ENCODE measurements around the gene GOLPH3L. TPM values are rescaled to one million over a fixed set of nuclear protein-coding genes. Genes with fewer than 3 reads are reported as not detected.

GOLPH3L gene
- total RNA-seq, result 10 to 100 TPM; 22.2 to 44.3 (median 31.8) TPM

DNA sequence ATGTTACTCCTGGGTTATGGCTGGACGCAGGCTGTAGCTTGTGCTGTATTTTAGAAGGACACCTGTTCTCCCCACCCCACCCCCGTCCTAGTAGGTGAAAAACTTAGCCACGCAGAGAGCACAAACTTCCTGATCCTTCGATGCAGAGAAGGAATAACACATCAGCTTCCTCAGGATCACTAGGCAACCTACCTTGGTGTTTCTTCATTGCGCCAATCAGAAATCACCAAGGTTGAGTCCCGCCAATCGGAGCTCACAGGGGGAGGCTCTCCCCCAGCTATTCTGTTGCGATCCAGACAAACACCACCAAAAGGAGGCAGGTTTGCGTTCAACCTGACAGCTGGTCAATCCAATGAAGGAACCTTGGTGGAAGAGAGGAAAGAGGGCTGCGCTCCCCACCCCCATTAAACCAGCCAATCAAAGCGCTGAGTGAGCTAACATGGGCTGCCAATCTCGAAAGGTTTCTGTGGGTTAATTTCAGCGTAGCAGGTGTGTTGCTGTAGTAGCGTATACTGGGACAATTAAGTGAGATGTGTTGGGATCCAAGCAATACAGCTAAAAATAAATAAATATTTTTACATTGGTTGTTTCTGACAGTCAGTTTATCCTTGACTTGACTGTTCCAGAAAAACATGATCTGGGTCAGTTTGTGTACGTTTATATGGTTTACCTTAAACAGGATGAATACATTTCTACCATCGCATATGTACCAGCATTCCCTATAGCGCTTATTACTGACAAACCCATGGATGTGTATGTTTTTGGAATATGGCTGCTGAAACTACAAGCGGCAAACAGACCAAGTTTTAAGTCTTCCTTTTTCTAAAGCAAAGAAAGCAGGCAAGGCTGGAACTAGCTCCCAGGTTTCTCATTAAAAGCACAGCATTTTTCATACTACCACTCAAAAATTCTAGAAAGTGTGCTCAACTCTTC lies at the start of gene GOLPH3L:
TSS of gene GOLPH3L (minus strand) at position 160 of the 933 bp plus-strand sequence. CDS start 2,316 bp downstream, outside the sequence.
- Histone ChIP-seq H3K36me3 (no peaks in the 10 kb centered on the region), H3K9me3 (no peaks in the 10 kb centered on the region), H3K27me3 (no peaks in the 10 kb centered on the region), H3K4me3 (peak within 1 kb of the TSS; percentile 53 to 76 (median 67)), H3K4me1 (no peaks in the 10 kb centered on the region), H3K27ac (peak within 1 kb of the TSS; percentile 76 to 93)
- intact Hi-C loops (cut with DNase I; ENCODE audit: low total_unique reads), result no loop called here
- DNase-seq (ENCODE audit: low spot score in 2 of 2), result peak; percentile 90 to 98
- TF ChIP-seq POLR2AphosphoS5 (IDR thresholded peaks at IDR 0.05) (peak; percentile 73 to 94 (median 84)), POLR2A (IDR thresholded peaks at IDR 0.05) (peak; percentile 86)
- TF ChIP-seq, protein P1, sequence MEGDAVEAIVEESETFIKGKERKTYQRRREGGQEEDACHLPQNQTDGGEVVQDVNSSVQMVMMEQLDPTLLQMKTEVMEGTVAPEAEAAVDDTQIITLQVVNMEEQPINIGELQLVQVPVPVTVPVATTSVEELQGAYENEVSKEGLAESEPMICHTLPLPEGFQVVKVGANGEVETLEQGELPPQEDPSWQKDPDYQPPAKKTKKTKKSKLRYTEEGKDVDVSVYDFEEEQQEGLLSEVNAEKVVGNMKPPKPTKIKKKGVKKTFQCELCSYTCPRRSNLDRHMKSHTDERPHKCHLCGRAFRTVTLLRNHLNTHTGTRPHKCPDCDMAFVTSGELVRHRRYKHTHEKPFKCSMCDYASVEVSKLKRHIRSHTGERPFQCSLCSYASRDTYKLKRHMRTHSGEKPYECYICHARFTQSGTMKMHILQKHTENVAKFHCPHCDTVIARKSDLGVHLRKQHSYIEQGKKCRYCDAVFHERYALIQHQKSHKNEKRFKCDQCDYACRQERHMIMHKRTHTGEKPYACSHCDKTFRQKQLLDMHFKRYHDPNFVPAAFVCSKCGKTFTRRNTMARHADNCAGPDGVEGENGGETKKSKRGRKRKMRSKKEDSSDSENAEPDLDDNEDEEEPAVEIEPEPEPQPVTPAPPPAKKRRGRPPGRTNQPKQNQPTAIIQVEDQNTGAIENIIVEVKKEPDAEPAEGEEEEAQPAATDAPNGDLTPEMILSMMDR (IDR thresholded peaks at IDR 0.05), result peak in 1 of 3 donors; percentile 18

DNA sequence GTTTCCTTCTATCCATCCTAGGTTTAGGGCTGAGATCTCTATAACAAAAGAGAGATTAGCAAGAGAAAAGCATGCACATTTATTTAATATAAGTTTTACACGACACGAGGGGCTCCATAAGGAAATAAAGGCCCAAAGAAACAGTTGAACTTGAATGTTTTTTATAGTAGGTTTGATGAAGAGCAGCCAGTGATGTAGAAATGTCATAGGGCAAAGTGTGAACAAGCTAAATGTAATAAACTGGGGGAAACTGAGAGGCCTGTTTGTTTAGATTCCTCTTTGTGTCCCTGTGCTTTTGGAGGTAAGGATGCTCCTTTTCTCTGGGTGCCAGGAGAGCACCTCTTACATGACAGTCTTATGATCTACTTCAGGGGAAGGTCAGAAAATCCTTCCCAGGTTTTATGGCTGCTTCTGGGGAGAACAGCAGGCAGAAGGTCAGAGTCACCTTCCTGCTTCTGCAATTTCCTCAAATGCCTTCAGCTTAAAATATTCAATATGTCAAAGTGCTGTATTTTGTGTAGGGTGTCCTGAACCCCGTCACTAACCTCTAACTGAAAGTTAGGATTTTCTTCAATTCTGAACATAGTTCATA lies 33.3 kb upstream of the GOLPH3L start:
- intact Hi-C loops (cut with DNase I; ENCODE audit: low total_unique reads), result no loop called here
- TF ChIP-seq, protein P1 (IDR thresholded peaks at IDR 0.05), result no peak
- TF ChIP-seq POLR2A (IDR thresholded peaks at IDR 0.05) (no peak), POLR2AphosphoS5 (IDR thresholded peaks at IDR 0.05) (no peak)
- DNase-seq (ENCODE audit: low spot score in 2 of 2), result no peak

DNA sequence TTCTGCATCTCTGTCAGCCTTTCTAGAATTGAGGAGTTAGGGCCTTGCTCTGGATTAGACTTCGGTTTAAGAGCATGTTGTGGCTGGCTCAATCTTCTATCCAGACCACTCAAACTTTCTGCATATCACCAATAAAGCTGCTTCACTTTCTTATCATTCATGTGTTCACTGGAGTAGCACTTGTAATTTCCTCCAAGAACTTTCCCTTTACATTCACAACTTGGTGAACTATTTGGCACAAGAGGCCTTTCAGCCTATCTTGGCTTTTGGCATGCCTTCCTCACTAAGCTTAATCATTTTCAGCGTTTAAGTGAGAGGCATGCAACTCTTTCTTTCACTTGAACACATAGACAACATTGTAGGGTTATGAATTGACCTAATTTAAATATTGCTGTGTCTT lies 27.4 kb upstream of the GOLPH3L start:
- H3K27ac ChIP-seq, result no peak overlapping the region
- intact Hi-C loops (cut with DNase I; ENCODE audit: low total_unique reads), result no loop called here
- no peak for DNase-seq (ENCODE audit: low spot score in 2 of 2)
- H3K4me1 ChIP-seq, result no peaks in the 10 kb centered on the region
- H3K4me3 ChIP-seq, result no peak overlapping the region
- H3K36me3 ChIP-seq, result no peaks in the 10 kb centered on the region
- no peaks in the 10 kb centered on the region for H3K9me3 ChIP-seq
- no peak for TF ChIP-seq POLR2AphosphoS5 (IDR thresholded peaks at IDR 0.05)
- TF ChIP-seq POLR2A (IDR thresholded peaks at IDR 0.05), result no peak
- TF ChIP-seq, protein P1 (IDR thresholded peaks at IDR 0.05), result no peak
- H3K27me3 ChIP-seq, result no peaks in the 10 kb centered on the region

More for the DNA sequence above, 33.3 kb upstream of the GOLPH3L start:
- Histone ChIP-seq H3K4me1 (no peaks in the 10 kb centered on the region), H3K27me3 (no peaks in the 10 kb centered on the region), H3K36me3 (no peaks in the 10 kb centered on the region), H3K9me3 (no peaks in the 10 kb centered on the region), H3K4me3 (no peak overlapping the region), H3K27ac (no peak overlapping the region)

DNA sequence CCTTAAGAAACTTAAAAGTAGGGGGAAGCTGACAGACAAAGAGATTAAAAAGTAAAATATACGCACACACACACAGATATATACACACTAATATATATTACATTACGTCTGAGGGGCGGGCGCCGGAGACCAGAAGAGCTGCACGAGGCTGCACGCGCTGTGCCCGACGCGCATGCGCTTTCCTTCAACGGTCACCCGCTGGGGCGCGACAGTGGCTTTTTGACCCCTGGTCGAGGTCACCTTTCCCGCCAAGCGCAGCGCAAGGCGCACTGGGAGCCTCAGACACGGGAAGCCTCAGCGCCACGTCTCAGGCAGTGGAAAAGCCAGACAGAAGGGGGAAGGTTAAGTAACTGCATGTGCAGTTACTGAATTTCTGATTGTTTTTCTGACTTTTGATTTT lies 23.7 kb upstream of the GOLPH3L start, which contains the start of gene HORMAD1:
TSS of gene HORMAD1 (minus strand) at position 193 of the 400 bp plus-strand sequence. CDS start 1,390 bp downstream, outside the sequence.
- intact Hi-C loops (cut with DNase I; ENCODE audit: low total_unique reads), result no loop called here
- no peaks in the 10 kb centered on the region for H3K9me3 ChIP-seq

More for the DNA sequence above, 23.7 kb upstream of the GOLPH3L start, which contains the start of gene HORMAD1:
- Histone ChIP-seq H3K36me3 (no peaks in the 10 kb centered on the region), H3K27me3 (no peaks in the 10 kb centered on the region), H3K4me3 (no peak within 1 kb of the TSS), H3K27ac (no peak within 1 kb of the TSS), H3K4me1 (no peaks in the 10 kb centered on the region)
- no peak for DNase-seq (ENCODE audit: low spot score in 2 of 2)
- TF ChIP-seq, protein P1 (IDR thresholded peaks at IDR 0.05), result no peak
- no peak for TF ChIP-seq POLR2AphosphoS5 (IDR thresholded peaks at IDR 0.05)
- no peak for TF ChIP-seq POLR2A (IDR thresholded peaks at IDR 0.05)
